DOHH2 (cell line): Measurements from ENCODE around the gene RANBP3L.

Experiments
- CTCF ChIP-seq: fragments of 200-600 bp; sonication (generic); IDR thresholded peaks from one replicate; pipeline ENCODE4 v1.5.1; 2014; ENCODE audit warnings: antibody characterized with exemption, mild to moderate bottlenecking, low read depth, low read length; ENCODE audit not compliant: poor library complexity, severe bottlenecking
- EZH2phosphoT487 ChIP-seq: fragments of 200-600 bp; sonication (generic); IDR thresholded peaks from 2 replicates; pipeline ENCODE4 v1.6.1; 2017; ENCODE audit warnings: borderline replicate concordance, mild to moderate bottlenecking, antibody characterized with exemption, low read length, moderate library complexity, mixed read lengths

- no peak for TF ChIP-seq CTCF
- no peak for TF ChIP-seq EZH2phosphoT487
Measured at GRCh38 chr5:36297653-36298052, 4.0 kb downstream of the RANBP3L start.
